HCT116 (cell line): ENCODE measurements around the gene SLC9A6. TPM values are rescaled to one million over a fixed set of nuclear protein-coding genes. Genes with fewer than 3 reads are reported as not detected.

Source experiments
- ATAC-seq: fragments of 200-7000 bp; cut with Tn5 transposase; 2 replicates; pipeline ENCODE4 v1.9.1; 2020; ENCODE audit warnings: mild to moderate bottlenecking, moderate library complexity
- BruUV-seq: library from RNA; stranded (reverse); fragments of 400-500 nt; replicated peaks from 2 replicates; lab custom pipeline; 2021; lab: Mats Ljungman, UMichigan
- CTCF ChIA-PET: fragments of 300-600 bp; sonication (Branson Sonifier 250); formaldehyde crosslinking; loops from one replicate; lab custom pipeline; 2021; ENCODE audit warnings: antibody characterized with exemption; lab: Charles Lee
- POLR2A ChIA-PET: fragments of 300-600, 350-600 bp; sonication (Branson Sonifier 250); formaldehyde crosslinking; loops from one replicate; lab custom pipeline; 2021; ENCODE audit warnings: antibody characterized with exemption; lab: Charles Lee
- RAD21 ChIA-PET, 2 experiments: fragments of 300-600 bp; sonication (Branson Sonifier 250); formaldehyde crosslinking; loops; one replicate each; lab custom pipeline; 2023; ENCODE audit warnings: low total read pairs in 2 of 2; ENCODE audit not compliant: uncharacterized antibody in 2 of 2, unreplicated experiment in 2 of 2, low non-redundant PET in 1 of 2; lab: Charles Lee
- DNase-seq: peaks from one replicate; pipeline ENCODE4 v3.0.0-alpha.2; 2010; ENCODE audit warnings: low read depth, low spot score
- H2AFZ ChIP-seq: fragments of 200-600 bp; shearing (Covaris generic), sonication (generic); 2 replicates; pipeline ENCODE4 v1.6.1; 2017; ENCODE audit warnings: low read depth, mixed run types, mixed read lengths, antibody characterized with exemption, low read length; ENCODE audit not compliant: poor library complexity, severe bottlenecking
- H3K27ac ChIP-seq: 2 replicates; pipeline ENCODE4 v1.5.1; 2012; ENCODE audit warnings: low read depth, low read length
- H3K27me3 ChIP-seq: fragments of 200-600 bp; sonication (generic); 2 replicates; pipeline ENCODE4 v1.6.1; 2016; ENCODE audit warnings: mixed run types, low read length, mixed read lengths; ENCODE audit not compliant: insufficient read depth
- H3K36me3 ChIP-seq, 2 experiments: fragments of 200-500 bp in 1 of 2; fragments of 200-600 bp in 1 of 2; sonication (Bioruptor generic) in 1 of 2; sonication (generic) in 1 of 2; 2 replicates each; pipeline versions ENCODE4 v1.5.1 to v1.6.1; 2014 to 2016; ENCODE audit warnings: low read length in 2 of 2, inconsistent platforms in 1 of 2, mixed read lengths in 1 of 2, mixed run types in 1 of 2; ENCODE audit not compliant: insufficient read depth in 2 of 2, control insufficient read depth in 1 of 2
- H3K4me1 ChIP-seq, 2 experiments: fragments of 200-600 bp in 1 of 2; sonication (generic) in 1 of 2; 2 replicates each; pipeline versions ENCODE4 v1.5.1 to v1.6.1; 2012 to 2017; ENCODE audit warnings: low read length in 2 of 2, inconsistent platforms in 1 of 2, mild to moderate bottlenecking in 1 of 2, mixed read lengths in 1 of 2, mixed run types in 1 of 2, moderate library complexity in 1 of 2; ENCODE audit not compliant: insufficient read depth in 2 of 2, control insufficient read depth in 1 of 2
- H3K4me2 ChIP-seq: fragments of 200-600 bp; sonication (generic); 2 replicates; pipeline ENCODE4 v1.6.1; 2017; ENCODE audit warnings: mixed run types, low read length, mixed read lengths
- H3K4me3 ChIP-seq, 2 experiments: fragments of 200-600 bp in 1 of 2; sonication (generic) in 1 of 2; replicated peaks in 1 of 2; 2 replicates each; pipeline ENCODE4 v1.5.1; 2011 to 2016; ENCODE audit warnings: low read length in 2 of 2, control low read depth in 1 of 2, low read depth in 1 of 2, mild to moderate bottlenecking in 1 of 2, mixed read lengths in 1 of 2, mixed run types in 1 of 2
- H3K79me2 ChIP-seq: fragments of 200-600 bp; sonication (generic); 2 replicates; pipeline ENCODE4 v1.6.1; 2017; ENCODE audit warnings: mild to moderate bottlenecking, mixed run types, low read length, moderate library complexity, mixed read lengths; ENCODE audit not compliant: insufficient read depth
- H3K9ac ChIP-seq: fragments of 200-600 bp; sonication (generic); 2 replicates; pipeline ENCODE4 v1.6.1; 2016; ENCODE audit warnings: low read length, mixed read lengths
- H3K9me2 ChIP-seq: fragments of 200-600 bp; sonication (generic), shearing (Covaris generic); 2 replicates; pipeline ENCODE4 v1.6.1; 2017; ENCODE audit warnings: mixed run types, mild to moderate bottlenecking, moderate library complexity; ENCODE audit not compliant: insufficient read depth
- H3K9me3 ChIP-seq, 2 experiments: fragments of 200-500 bp in 1 of 2; fragments of 200-600 bp in 1 of 2; sonication (Bioruptor generic) in 1 of 2; sonication (generic) in 1 of 2; 2 replicates each; pipeline ENCODE4 v1.6.1; 2014 to 2017; ENCODE audit warnings: low read length in 2 of 2, mixed read lengths in 2 of 2, inconsistent platforms in 1 of 2, low read depth in 1 of 2, mild to moderate bottlenecking in 1 of 2, mixed run types in 1 of 2, moderate library complexity in 1 of 2; ENCODE audit not compliant: control insufficient read depth in 1 of 2, insufficient read depth in 1 of 2
- H4K20me1 ChIP-seq: fragments of 200-600 bp; sonication (generic), shearing (Covaris generic); 2 replicates; pipeline ENCODE4 v1.6.1; 2017; ENCODE audit warnings: mixed run types, mild to moderate bottlenecking, moderate library complexity; ENCODE audit not compliant: insufficient read depth
- EGR1 ChIP-seq: IDR thresholded peaks from 2 replicates; pipeline ENCODE4 v1.6.1; 2012; ENCODE audit warnings: low read depth
- ELF1 ChIP-seq: IDR thresholded peaks from 2 replicates; pipeline ENCODE4 v1.6.1; 2012; ENCODE audit warnings: low read depth, borderline replicate concordance
- POLR2A ChIP-seq: IDR thresholded peaks from 2 replicates; pipeline ENCODE4 v1.7.0; 2011; ENCODE audit warnings: borderline replicate concordance; ENCODE audit not compliant: insufficient read depth, insufficient read length; ENCODE audit errors: extremely low read depth
- SIN3A ChIP-seq: IDR thresholded peaks from 2 replicates; pipeline ENCODE4 v1.6.1; 2012; ENCODE audit warnings: low read depth
- SRF ChIP-seq: IDR thresholded peaks from 2 replicates; pipeline ENCODE4 v1.6.1; 2012; ENCODE audit warnings: low read depth
- TCF7L2 ChIP-seq: IDR thresholded peaks from 2 replicates; pipeline ENCODE4 v1.7.0; 2011; ENCODE audit warnings: borderline replicate concordance, inconsistent platforms; ENCODE audit not compliant: insufficient read depth, insufficient read length; ENCODE audit errors: extremely low read depth
- intact Hi-C: fragments of 100-400 bp; cut with micrococcal nuclease; formaldehyde crosslinking; loops from 2 replicates; pipeline ENCODE4 v1.10.0; 2022
- total RNA-seq: library from RNA; stranded (reverse); gene quantifications from one replicate; pipeline ENCODE4 v1.2.1, GENCODE V29; 2021; ENCODE audit not compliant: unreplicated experiment

SLC9A6 gene
- total RNA-seq, 1 experiment from 2014 or later: 10.8 TPM

- Histone ChIP-seq H3K9ac (no peak overlapping the region), H3K9me2 (no peaks in the 10 kb centered on the region), H3K79me2 (no peaks in the 10 kb centered on the region), H3K9me3 (no peaks in the 10 kb centered on the region), H4K20me1 (no peaks in the 10 kb centered on the region), H3K27me3 (no peaks in the 10 kb centered on the region), H3K36me3 (no peaks in the 10 kb centered on the region), H3K4me1 (peaks cover 0 to 8% of the 10 kb centered on the region in 2 experiments; a peak in 1 of 4 replicates), H3K4me2 (no peak overlapping the region), H2AFZ (no peak overlapping the region), H3K27ac (no peak overlapping the region), H3K4me3 (no peak overlapping the region)
- TF ChIP-seq POLR2A (no peak), SIN3A (no peak), ELF1 (no peak)
- intact Hi-C loops: no loop called here
- ATAC-seq: no peak
- no peak for DNase-seq
- ChIA-PET POLR2A (no interaction called here), CTCF (no interaction called here), RAD21 (no interaction called here)
- no TSS peak for BruUV-seq
These were observed 4.2 kb upstream of the SLC9A6 start for GRCh38 chrX:135981010-135981409.

GRCh38 chrX:135981668-135982067 lies 3.6 kb upstream of the SLC9A6 start:
- no peaks in the 10 kb centered on the region for H3K9me2 ChIP-seq
- H3K79me2 ChIP-seq: no peaks in the 10 kb centered on the region
- BruUV-seq: no TSS peak
- POLR2A ChIA-PET: no interaction called here
- H3K4me2 ChIP-seq: no peak overlapping the region
- ATAC-seq (no peak), DNase-seq (no peak)
- peaks cover 0 to 8% of the 10 kb centered on the region in 2 experiments; a peak in 1 of 4 replicates for H3K4me1 ChIP-seq
- H3K9ac ChIP-seq: no peak overlapping the region
- no peaks in the 10 kb centered on the region for H3K27me3 ChIP-seq
- no peak overlapping the region for H3K27ac ChIP-seq
- no peaks in the 10 kb centered on the region for H4K20me1 ChIP-seq
- no peak overlapping the region for H2AFZ ChIP-seq
- H3K36me3 ChIP-seq: no peaks in the 10 kb centered on the region
- CTCF ChIA-PET: no interaction called here
- RAD21 ChIA-PET: no interaction called here
- H3K9me3 ChIP-seq: no peaks in the 10 kb centered on the region
- TF ChIP-seq SRF: no peak
- TF ChIP-seq TCF7L2: no peak
- no peak for TF ChIP-seq EGR1
- intact Hi-C loops: no loop called here
- no peak overlapping the region for H3K4me3 ChIP-seq
